HG02884 (cell line): ENCODE data around the gene PTPN14.

Source experiments
- ATAC-seq: cut with Tn5 transposase; IDR thresholded peaks from one replicate; pipeline ENCODE4 v1.9.1; 2021; ENCODE audit warnings: mild to moderate bottlenecking, moderate library complexity; ENCODE audit not compliant: unreplicated experiment

The PTPN14 gene

DNA sequence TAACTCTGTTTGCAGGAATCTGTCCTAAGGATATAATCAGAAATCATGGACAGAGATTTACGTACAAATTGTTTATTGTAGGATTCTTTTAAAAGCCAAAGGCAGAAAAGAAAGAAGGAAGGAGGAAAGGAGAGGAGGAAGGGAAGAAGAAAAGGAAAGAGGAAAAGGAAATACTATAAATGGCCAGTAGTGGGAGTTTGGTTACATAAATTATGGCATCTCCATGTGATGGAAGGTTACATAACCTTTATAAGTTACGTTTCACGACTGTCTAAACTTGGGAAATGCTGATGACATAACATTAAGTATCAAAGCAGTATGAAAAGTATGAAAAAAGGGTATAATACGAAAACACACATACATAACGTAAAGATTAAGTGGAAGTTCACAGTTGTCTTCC, 231.5 kb downstream of the PTPN14 start:
- no peak for ATAC-seq

DNA sequence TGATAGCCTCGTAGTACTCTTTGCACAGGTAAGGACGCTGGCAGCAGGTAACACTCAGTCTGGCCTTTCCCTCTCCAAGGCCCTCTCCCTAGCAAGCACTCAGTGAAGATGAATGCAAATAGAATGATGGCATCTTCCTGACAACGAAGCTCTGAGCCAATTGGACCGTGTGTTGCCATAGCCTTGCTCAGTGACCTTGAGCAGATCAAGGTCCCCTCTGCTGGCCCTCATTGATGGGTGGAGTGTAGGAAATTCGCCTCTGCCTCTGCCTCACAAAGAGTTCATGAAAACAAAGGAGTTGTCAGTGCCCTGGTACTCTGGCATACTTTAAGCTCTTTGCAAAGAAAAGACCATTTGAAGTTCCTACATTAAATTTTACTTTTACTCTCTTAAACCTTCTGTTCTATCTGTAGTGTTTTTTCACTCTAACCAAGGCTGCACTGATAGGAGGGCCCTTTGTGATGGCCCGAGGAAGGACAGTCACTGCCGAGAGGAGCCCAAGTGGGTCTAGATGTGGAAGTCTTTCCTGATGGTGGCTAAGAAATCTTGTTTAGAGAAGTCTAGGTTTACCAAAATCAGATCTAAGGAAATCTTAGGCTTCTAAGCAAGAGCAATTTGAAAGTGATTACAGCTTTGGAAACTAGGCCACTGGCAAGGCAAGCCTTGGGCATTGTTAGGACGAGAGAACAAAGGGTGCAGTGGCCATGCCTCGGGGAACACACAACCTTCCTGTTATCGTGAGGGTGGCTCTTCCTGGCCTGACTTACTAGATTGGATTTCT, 232.3 kb downstream of the PTPN14 start:
- ATAC-seq: no peak

DNA sequence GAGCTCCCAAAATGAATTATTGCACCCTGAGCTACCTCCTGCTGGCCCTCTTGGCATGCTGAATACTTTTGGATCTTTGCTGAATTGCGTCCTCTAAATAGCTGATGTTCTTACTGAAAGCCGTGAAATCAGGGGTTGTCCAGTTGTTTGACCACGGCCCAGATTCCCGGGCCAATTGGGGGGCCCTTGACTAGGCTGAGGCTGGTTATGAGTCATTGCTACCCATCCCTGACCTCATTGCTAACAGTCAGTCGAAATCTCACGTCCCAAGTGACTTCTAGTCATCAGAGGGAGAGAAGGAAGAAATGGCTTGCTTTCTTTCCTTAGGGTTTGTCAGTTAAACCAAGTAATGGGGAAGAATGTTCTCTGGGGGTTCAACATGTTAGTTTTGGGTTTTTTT, 233.0 kb downstream of the PTPN14 start:
- no peak for ATAC-seq

DNA sequence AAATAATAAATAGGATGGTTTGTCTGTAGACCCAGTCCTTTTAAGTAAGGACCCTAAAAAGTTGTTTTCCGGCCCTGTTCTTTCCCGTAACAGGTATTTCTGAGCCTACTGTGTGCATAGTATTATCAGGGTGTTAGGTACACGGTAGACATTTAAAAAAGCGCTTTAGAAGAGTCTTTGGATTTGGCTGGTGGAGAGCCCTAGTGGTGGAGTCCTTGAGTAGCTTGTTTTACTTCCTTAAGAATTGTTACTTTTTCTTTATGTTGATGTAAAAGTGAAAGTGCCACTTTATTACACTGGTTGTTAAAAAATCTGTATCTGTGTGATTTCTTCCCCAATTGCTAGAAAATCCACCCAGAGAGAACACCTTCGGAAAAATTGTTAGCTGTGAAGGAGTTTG, 233.7 kb downstream of the PTPN14 start:
- no peak for ATAC-seq

DNA sequence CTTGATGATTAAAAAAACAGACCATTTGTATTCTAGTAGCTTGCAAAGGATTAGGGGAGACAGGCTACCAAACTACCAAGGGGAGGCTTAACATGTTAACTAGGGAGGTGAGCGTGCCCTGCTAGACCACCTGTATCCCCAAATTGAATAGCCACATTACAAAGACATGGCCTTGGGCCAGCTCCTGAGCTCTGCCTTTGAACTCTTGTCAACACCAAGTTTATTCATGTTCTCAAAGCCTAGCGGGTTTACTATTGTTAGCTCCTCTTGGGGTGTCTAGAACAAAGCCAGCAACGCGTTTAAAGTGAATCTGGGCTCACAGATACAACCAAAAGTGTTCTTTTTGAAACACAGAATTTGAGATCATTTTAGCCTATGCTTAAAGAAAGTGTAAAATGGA, 234.1 kb downstream of the PTPN14 start:
- ATAC-seq: no peak

DNA sequence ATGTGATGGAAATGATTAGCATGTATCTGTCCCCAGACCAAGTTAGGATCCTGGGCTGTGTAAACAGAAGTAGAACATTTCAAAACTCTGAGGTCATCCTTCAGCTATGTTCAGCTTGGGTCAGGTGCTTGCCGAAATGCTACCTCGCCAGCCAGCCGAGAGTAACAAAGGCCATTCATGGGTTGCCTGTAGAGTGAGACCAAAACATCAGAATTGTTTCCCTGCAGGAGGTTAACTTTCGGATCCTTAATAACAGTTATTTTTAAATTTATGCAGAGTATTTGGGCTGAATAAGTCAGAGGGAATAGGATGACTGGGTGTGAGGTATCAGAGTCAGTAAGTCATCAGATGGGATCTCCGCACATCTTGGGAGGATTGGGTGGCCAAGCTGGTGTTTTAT, 234.8 kb downstream of the PTPN14 start:
- ATAC-seq: no peak

DNA sequence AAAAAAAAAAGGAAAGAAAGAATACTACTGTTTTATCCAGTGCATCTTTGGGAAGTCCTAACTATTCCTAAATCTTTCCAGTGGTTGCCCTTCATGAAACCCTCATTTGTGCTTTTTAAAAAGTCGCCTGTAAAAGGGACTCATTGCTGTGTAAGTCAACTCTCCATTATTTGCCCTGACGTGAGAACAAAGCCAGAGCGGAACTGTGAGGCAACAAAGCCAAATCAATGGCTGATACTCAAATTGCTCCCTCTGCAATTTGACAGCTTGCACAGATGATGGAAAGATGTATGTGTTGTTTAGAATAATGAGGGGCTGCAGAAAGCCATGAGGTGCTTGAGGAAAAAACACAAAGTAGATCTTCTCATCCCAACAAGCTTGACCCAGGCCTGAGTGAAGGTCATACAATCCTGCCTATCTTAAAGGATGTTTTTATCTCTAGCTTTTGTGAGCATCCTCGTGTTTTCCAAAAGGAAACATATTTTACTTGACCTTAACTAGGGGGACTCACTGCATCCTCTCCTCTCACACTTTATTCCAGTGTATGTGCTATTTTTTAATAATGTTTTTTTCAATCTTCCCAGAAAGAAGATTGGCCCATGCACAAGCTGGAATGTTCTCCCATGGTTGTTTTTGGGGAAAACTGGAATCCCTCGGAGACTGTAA, 237.1 kb downstream of the PTPN14 start:
- ATAC-seq: no peak

DNA sequence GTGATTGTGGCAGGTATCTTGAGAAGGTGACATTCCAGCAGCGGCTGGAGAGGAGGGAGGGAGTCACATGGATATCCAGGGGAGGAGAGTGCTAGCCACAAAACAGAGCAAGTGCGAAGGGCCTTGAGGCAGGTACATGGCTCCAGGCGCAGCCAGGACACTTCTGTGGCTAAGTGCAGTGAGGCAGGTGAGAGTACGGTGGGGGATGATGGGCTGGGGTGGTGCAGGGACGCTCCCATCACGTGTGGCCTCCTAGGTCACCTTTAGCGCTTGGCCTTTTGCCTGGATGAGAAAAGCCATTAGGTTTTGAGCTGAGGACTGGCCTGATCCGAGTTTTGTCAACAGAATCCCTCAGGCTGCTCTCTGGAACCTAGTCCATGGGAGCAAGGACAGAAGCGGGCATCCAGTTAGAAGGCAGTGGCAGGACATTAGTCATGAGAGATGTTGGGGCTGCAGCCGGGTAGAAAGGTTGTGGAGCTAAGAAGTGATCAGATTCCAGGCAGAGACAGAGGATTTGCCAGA, 238.8 kb downstream of the PTPN14 start:
- ATAC-seq: no peak

DNA sequence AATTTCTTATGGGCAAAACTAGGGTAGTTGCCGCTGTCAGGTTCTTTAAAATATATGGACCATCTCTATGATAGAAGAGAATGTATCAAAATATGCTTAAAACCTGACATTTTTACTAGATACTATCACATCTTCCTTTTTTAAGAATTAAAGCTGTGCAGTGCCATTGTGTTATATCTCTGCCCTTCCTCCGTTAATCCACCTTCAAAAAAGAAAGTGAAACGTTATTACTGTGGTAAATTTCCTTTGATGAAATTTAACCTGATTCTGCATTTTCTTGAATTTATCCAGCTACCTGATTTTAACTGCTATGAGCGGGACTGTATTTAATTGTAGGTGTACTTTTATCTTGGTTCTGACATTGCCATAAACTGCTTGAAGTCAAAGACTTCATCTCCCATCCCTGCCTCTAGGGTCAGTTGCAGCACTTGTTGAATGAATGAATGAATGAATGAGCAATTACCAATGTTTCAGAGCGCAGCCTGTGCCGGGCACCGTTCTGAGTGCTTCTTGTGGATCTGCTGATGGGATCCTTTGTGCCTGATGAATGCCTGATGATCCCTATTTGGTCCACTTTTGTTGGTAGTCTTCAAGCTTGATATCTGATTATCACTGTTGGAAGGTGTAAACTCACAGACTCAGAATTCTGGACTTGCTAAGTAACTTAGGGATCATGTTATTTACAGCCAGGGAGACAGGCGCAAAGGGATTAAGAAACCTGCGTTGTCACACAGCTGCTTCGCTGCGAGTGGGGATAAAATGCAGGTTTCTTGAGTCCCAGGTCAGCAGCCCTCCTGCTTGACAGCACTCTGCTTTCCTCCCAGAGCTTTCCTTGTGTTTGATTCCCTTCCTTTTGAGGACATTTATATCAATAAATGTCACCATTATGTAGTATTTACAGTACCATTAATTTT, 240.4 kb downstream of the PTPN14 start:
- ATAC-seq: no peak

DNA sequence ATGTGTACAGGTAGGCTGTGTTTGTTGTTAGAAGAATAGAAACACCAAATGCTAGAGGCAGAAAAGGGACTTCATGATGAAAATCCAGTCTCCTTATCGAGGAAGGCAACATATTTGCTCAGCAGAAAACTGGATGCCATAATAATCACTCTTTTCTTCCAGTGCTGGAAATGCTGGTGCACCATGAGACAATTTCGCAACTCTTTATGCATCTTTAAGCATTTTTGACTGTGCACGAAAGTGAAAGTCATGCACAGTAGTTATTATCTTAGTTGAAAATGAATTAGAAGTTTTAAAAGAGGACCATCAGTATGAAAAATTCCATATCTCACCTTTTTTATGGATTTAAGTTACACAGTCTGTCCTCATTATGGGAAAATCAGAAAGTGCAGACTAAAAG, 241.4 kb downstream of the PTPN14 start:
- ATAC-seq: peak; percentile 72

DNA sequence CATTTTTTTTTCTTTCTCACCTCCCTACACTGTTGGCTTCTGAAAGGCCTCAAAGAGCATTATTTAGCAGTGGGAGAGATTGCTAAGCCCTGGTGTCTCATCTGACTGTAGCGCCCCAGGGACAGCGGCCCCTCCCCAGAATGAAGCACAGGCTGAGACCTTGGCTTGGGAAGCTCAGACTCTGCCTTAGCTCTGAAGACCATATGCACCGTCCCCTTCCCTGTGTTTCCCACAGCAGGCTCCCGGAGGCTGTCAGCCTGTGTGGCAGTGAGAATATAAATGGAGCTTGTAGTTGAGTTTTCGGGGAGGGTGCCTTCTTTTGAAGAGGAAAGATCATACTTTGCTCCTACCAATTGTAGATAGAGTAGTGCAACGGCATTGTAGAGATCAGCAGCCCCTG, 245.1 kb downstream of the PTPN14 start:
- no peak for ATAC-seq

DNA sequence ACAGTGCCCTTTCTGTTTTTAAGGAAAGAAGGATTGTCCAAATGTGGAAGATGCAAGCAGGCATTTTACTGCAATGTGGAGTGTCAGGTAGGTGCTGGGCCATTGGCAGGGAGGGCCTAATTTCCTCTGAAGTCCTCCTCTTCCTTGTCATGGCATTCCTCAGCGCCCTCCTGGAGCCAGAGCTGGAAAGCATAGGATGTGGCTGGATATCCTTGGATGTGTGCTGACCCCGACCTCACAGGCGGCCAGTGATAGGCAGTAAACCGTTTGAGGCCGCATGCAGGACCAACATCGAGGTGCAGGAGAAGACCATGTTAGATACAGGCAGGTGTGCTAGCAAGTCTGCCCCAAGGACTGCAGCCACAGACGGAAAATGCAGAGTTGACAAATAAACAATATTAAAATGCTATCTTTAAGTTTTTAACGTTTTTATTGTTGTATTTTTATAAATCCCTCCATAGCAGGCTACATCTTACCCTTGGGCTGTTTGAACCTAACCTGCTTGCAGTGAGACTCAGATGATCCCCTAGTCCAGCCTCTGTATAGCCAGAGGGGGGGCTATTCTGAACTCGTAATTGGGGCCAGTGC, 246.1 kb downstream of the PTPN14 start:
- no peak for ATAC-seq

DNA sequence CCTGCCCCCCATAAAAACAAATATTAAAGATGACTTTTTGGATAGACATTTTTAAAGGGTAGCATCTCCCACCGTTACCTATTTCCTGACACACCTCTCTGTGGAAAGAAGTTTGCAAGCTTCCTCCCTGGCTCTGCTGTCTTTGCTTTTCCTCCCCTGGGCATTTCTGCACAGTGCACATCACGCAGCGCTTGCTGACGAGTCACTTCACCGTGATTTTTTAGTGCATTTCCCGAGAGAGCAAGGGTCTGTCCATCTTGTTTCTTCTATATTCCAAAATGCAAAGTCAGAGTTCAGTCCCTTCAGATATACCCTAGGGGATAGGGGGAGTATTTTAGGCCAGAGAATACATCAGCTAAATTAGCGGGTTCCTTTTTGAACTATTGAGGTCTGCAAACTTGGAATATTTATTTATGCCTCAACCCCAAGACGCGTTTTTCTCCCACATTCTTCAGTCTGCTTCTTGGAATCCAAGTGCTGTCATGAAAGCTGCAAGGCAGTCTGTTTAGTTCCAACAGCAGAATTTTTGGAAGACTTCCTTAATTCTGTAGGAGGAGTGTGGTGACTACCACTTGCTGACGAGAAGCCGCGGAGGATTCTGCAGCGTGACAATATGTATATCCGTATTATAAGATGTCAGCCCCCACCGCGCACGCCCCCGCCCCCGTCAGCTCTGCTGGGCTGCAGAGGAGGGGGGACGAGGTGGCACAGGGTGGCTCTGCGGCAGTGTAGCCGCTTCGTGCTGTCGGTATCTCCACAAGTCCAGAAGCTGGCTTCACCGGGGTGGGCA, 248.1 kb downstream of the PTPN14 start:
- ATAC-seq: no peak

DNA sequence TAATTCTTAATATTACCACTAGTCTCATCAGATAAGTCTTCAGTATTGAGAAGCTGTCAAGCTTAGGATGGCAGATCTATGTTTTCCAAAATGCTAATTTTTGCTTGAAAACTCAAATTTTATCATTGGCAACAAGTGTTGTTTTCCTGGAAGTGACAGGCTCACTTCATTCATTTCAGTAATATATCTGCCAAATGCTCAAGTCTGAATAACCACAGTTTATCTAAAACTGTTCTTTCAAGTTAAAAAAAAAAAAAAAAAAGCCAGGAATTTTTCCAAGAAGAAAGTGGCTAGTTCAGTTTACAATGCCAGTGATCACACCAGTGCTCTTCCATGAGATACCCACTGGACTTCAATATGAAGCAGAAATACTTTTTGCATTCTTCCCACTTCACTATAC, 249.9 kb downstream of the PTPN14 start:
- no peak for ATAC-seq

DNA sequence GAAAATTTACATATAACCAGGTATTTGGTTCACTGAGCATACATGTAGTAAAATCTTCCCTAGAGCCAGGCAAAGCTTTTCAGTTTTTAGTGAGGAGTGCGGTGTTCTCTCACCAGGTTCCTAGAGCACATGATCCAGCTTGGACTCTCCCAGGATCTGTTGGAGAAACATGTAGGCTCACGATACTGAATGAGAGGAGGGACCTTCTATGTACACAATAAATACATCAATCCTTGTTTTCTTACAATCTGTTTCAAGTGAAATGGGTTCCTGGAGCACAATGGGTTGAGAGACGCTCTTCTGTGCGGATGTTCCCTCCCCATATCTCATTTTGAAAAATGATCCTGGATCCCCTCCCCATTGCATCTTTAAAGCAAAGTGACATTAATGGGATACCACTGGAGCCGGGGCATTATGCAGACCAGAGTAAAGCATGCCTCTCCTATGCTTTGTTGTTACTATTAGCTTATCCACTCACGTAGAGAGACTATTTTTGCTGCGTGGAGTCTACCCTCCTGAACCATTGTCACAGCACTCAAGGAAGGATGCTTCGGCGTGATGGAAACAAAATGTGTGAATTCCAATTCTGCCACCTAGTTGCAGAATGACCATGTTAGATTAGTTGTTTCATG, 251.1 kb downstream of the PTPN14 start:
- no peak for ATAC-seq
